Liver (tissue), 3 donors: Measurements from ENCODE around the gene TIMM17A.
"Not testable (repeated sequence)": the region's sequence is repeated elsewhere in the genome, so short reads cannot be mapped to it uniquely, and the experiment has no call there.

Experiments used
- FOXA1 ChIP-seq: IDR thresholded peaks from 2 replicates; pipeline ENCODE4 v1.6.1; 2016; ENCODE audit warnings: antibody characterized with exemption
- GABPA ChIP-seq, 2 donors: IDR thresholded peaks in 1 of 2; conservative IDR thresholded peaks in 1 of 2; 2 replicates each; pipeline ENCODE4 v1.6.1; 2016; ENCODE audit warnings: antibody characterized with exemption in 2 of 2, mild to moderate bottlenecking in 1 of 2, moderate library complexity in 1 of 2
- NR2F2 ChIP-seq: IDR thresholded peaks from 2 replicates; pipeline ENCODE4 v1.6.1; 2016; ENCODE audit warnings: antibody characterized with exemption
- RAD21 ChIP-seq, 2 donors: IDR thresholded peaks; 2 replicates each; pipeline ENCODE4 v1.6.1; 2016; ENCODE audit warnings: antibody characterized with exemption in 2 of 2, mild to moderate bottlenecking in 2 of 2
- SP1 ChIP-seq: IDR thresholded peaks from 2 replicates; pipeline ENCODE4 v1.6.1; 2018; ENCODE audit warnings: antibody characterized with exemption, mild to moderate bottlenecking
- TAF1 ChIP-seq: conservative IDR thresholded peaks from 2 replicates; pipeline ENCODE4 v1.6.1; 2016; ENCODE audit warnings: antibody characterized with exemption, mild to moderate bottlenecking
- TF ChIP-seq, protein P1 (sequence below): fragments of 150-350 bp; IDR thresholded peaks from 2 replicates; pipeline ENCODE4 v1.5.1; 2017; ENCODE audit warnings: improper control_type of control experiment, low read depth, low read length; ENCODE audit not compliant: missing input control
- TF ChIP-seq, protein P2 (sequence below): IDR thresholded peaks from 2 replicates; pipeline ENCODE4 v1.6.1; 2016; ENCODE audit warnings: antibody characterized with exemption
- TF ChIP-seq, protein P3 (sequence below): IDR thresholded peaks from 2 replicates; pipeline ENCODE4 v1.6.1; 2016; ENCODE audit warnings: antibody characterized with exemption
- TF ChIP-seq, protein P4 (sequence below): IDR thresholded peaks from 2 replicates; pipeline ENCODE4 v1.6.1; 2016; ENCODE audit warnings: antibody characterized with exemption, mild to moderate bottlenecking
- donor health status: healthy.
- donor health status: healthy.

DNA sequence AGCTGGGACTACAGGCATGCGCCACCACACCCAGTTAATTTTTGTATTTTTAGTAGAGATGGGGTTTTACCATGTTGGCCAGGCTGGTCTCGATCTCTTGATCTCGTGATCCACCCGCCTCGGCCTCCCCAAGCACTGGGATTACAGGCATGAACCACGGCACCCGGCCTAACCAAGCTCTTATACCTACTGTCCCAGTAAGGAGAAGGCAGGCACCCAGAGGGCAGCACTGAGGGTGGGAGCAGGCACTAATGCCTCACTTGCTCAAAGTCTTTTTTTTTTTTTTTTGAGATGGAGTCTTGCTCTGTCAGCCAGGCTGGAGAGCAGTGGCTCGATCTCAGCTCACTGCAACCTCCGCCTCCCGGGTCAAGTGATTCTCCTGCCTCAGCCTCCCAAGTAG lies 15.0 kb upstream of the TIMM17A start:
- not testable (repeated sequence) for TF ChIP-seq RAD21 (IDR thresholded peaks at IDR 0.05); GABPA (IDR thresholded peaks at IDR 0.05 in 1 of 2, conservative IDR thresholded peaks at IDR 0.05 in 1 of 2); NR2F2; TAF1; FOXA1; SP1
- TF ChIP-seq, protein P1, sequence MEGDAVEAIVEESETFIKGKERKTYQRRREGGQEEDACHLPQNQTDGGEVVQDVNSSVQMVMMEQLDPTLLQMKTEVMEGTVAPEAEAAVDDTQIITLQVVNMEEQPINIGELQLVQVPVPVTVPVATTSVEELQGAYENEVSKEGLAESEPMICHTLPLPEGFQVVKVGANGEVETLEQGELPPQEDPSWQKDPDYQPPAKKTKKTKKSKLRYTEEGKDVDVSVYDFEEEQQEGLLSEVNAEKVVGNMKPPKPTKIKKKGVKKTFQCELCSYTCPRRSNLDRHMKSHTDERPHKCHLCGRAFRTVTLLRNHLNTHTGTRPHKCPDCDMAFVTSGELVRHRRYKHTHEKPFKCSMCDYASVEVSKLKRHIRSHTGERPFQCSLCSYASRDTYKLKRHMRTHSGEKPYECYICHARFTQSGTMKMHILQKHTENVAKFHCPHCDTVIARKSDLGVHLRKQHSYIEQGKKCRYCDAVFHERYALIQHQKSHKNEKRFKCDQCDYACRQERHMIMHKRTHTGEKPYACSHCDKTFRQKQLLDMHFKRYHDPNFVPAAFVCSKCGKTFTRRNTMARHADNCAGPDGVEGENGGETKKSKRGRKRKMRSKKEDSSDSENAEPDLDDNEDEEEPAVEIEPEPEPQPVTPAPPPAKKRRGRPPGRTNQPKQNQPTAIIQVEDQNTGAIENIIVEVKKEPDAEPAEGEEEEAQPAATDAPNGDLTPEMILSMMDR = not testable (repeated sequence)
- TF ChIP-seq, protein P2, sequence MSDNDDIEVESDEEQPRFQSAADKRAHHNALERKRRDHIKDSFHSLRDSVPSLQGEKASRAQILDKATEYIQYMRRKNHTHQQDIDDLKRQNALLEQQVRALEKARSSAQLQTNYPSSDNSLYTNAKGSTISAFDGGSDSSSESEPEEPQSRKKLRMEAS = not testable (repeated sequence)
- TF ChIP-seq, protein P3, sequence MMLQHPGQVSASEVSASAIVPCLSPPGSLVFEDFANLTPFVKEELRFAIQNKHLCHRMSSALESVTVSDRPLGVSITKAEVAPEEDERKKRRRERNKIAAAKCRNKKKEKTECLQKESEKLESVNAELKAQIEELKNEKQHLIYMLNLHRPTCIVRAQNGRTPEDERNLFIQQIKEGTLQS = not testable (repeated sequence)
- TF ChIP-seq, protein P4, sequence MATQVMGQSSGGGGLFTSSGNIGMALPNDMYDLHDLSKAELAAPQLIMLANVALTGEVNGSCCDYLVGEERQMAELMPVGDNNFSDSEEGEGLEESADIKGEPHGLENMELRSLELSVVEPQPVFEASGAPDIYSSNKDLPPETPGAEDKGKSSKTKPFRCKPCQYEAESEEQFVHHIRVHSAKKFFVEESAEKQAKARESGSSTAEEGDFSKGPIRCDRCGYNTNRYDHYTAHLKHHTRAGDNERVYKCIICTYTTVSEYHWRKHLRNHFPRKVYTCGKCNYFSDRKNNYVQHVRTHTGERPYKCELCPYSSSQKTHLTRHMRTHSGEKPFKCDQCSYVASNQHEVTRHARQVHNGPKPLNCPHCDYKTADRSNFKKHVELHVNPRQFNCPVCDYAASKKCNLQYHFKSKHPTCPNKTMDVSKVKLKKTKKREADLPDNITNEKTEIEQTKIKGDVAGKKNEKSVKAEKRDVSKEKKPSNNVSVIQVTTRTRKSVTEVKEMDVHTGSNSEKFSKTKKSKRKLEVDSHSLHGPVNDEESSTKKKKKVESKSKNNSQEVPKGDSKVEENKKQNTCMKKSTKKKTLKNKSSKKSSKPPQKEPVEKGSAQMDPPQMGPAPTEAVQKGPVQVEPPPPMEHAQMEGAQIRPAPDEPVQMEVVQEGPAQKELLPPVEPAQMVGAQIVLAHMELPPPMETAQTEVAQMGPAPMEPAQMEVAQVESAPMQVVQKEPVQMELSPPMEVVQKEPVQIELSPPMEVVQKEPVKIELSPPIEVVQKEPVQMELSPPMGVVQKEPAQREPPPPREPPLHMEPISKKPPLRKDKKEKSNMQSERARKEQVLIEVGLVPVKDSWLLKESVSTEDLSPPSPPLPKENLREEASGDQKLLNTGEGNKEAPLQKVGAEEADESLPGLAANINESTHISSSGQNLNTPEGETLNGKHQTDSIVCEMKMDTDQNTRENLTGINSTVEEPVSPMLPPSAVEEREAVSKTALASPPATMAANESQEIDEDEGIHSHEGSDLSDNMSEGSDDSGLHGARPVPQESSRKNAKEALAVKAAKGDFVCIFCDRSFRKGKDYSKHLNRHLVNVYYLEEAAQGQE = not testable (repeated sequence)
